H1 (cell line): ENCODE results near the gene MEIOB. TPM values are rescaled to one million over a fixed set of nuclear protein-coding genes. Genes with fewer than 3 reads are reported as not detected.

Experiments used
- CTCF ChIA-PET: fragments of 300-600 bp; sonication (Branson Sonifier 250); formaldehyde crosslinking; loops from one replicate; lab custom pipeline; 2021; ENCODE audit not compliant: partially characterized antibody; lab: Charles Lee
- POLR2A ChIA-PET: fragments of 300-600 bp; sonication (Branson Sonifier 250); formaldehyde crosslinking; loops from one replicate; lab custom pipeline; 2021; ENCODE audit warnings: inconsistent platforms; ENCODE audit not compliant: partially characterized antibody; lab: Charles Lee
- DNase-seq, 2 experiments: peaks; one replicate each; pipeline versions ENCODE4 v3.0.0 to v3.0.0-alpha.2; 2010 to 2022; ENCODE audit warnings: low spot score in 2 of 2, low read depth in 1 of 2, mixed read lengths in 1 of 2
- FAIRE-seq: peaks from 2 replicates; lab custom pipeline; 2011; peaks lifted over from hg19 to GRCh38; lab: Jason Lieb, UNC
- H2AFZ ChIP-seq: 2 replicates; pipeline ENCODE4 v1.8.1; 2012; ENCODE audit warnings: low read length, inconsistent platforms
- H2AK5ac ChIP-seq: 2 replicates; pipeline ENCODE4 v1.6.1; 2013; ENCODE audit warnings: low read depth, low read length
- H2BK120ac ChIP-seq: replicated peaks from 2 replicates; pipeline ENCODE3; 2013; ENCODE audit warnings: low read depth, low read length, inconsistent platforms
- H2BK12ac ChIP-seq: 2 replicates; pipeline ENCODE4 v1.6.1; 2013; ENCODE audit warnings: low read depth, low read length
- H2BK15ac ChIP-seq: 2 replicates; pipeline ENCODE4 v1.6.1; 2013; ENCODE audit warnings: low read length
- H2BK20ac ChIP-seq: 2 replicates; pipeline ENCODE4 v1.6.1; 2013; ENCODE audit warnings: low read length
- H2BK5ac ChIP-seq: 2 replicates; pipeline ENCODE4 v1.6.1; 2013; ENCODE audit warnings: low read depth, low read length
- H3K14ac ChIP-seq: 2 replicates; pipeline ENCODE4 v1.6.1; 2013; ENCODE audit warnings: inconsistent platforms; ENCODE audit not compliant: insufficient read length
- H3K18ac ChIP-seq: 2 replicates; pipeline ENCODE4 v1.6.1; 2013; ENCODE audit warnings: low read length; ENCODE audit errors: extremely low read depth
- H3K23ac ChIP-seq: 2 replicates; pipeline ENCODE4 v1.6.1; 2013; ENCODE audit warnings: inconsistent platforms; ENCODE audit not compliant: insufficient read length
- H3K23me2 ChIP-seq: 2 replicates; pipeline ENCODE4 v1.6.1; 2013; ENCODE audit warnings: low read depth, low read length
- H3K27ac ChIP-seq: 2 replicates; pipeline ENCODE4 v1.6.1; 2011; ENCODE audit warnings: low read depth, low read length, inconsistent platforms
- H3K27me3 ChIP-seq, 4 experiments: replicated peaks in 1 of 4; 1 replicate in 1 of 4; 2 replicates in 3 of 4; pipeline versions ENCODE4 v1.6.1 to v1.8.1; 2011 to 2013; ENCODE audit warnings: low read length in 3 of 4, mild to moderate bottlenecking in 3 of 4, inconsistent platforms in 2 of 4, mixed read lengths in 2 of 4, moderate library complexity in 1 of 4; ENCODE audit not compliant: control insufficient read depth in 3 of 4, insufficient read depth in 3 of 4; ENCODE audit errors: extremely low read depth in 1 of 4
- H3K36me3 ChIP-seq, 4 experiments: 2 replicates each; pipeline versions ENCODE4 v1.6.1 to v1.8.1; 2011 to 2013; ENCODE audit warnings: mild to moderate bottlenecking in 4 of 4, low read length in 3 of 4, moderate library complexity in 2 of 4, control low read depth in 1 of 4, inconsistent platforms in 1 of 4; ENCODE audit not compliant: insufficient read depth in 4 of 4, control insufficient read depth in 2 of 4
- H3K4ac ChIP-seq: replicated peaks from 2 replicates; pipeline ENCODE3; 2013; ENCODE audit warnings: low read length, low read depth, mixed read lengths, inconsistent platforms; ENCODE audit not compliant: insufficient read length
- H3K4me1 ChIP-seq, 4 experiments: replicated peaks in 1 of 4; 1 replicate in 1 of 4; 2 replicates in 3 of 4; pipeline versions ENCODE4 v1.6.1 to v1.8.1; 2011 to 2013; ENCODE audit warnings: low read length in 3 of 4, inconsistent platforms in 2 of 4, mixed read lengths in 1 of 4; ENCODE audit not compliant: insufficient read depth in 4 of 4, control insufficient read depth in 3 of 4
- H3K4me2 ChIP-seq, 2 experiments: 2 replicates each; pipeline versions ENCODE4 v1.6.1 to v1.8.1; 2011 to 2013; ENCODE audit warnings: low read depth in 2 of 2, low read length in 2 of 2, control low read depth in 1 of 2, inconsistent platforms in 1 of 2, mild to moderate bottlenecking in 1 of 2; ENCODE audit not compliant: insufficient read depth in 1 of 2
- H3K4me3 ChIP-seq, 4 experiments: fragments of 200-600, 300-600 bp in 1 of 4; sonication (generic), shearing (Covaris generic), sonication (Bioruptor Twin) in 1 of 4; 2 replicates each; pipeline versions ENCODE4 v1.5.1 to v1.8.1; 2011 to 2016; ENCODE audit warnings: low read length in 4 of 4, low read depth in 3 of 4, control low read depth in 2 of 4, inconsistent platforms in 2 of 4, mild to moderate bottlenecking in 2 of 4, mixed read lengths in 1 of 4, moderate library complexity in 1 of 4; ENCODE audit not compliant: insufficient read depth in 2 of 4; ENCODE audit errors: extremely low read depth in 1 of 4
- H3K56ac ChIP-seq: replicated peaks from 2 replicates; pipeline ENCODE3; 2013; ENCODE audit warnings: low read depth, mild to moderate bottlenecking, mixed read lengths, low read length, inconsistent platforms; ENCODE audit not compliant: insufficient read length
- H3K79me1 ChIP-seq: 2 replicates; pipeline ENCODE4 v1.6.1; 2013; ENCODE audit warnings: low read depth, low read length, control low read depth
- H3K79me2 ChIP-seq, 2 experiments: 2 replicates each; pipeline versions ENCODE4 v1.6.1 to v1.8.1; 2012 to 2013; ENCODE audit warnings: low read length in 2 of 2, mild to moderate bottlenecking in 2 of 2, inconsistent platforms in 1 of 2; ENCODE audit not compliant: insufficient read depth in 2 of 2, control insufficient read depth in 1 of 2
- H3K9ac ChIP-seq, 4 experiments: replicated peaks in 1 of 4; 1 replicate in 1 of 4; 2 replicates in 3 of 4; pipeline versions ENCODE4 v1.6.1 to v1.8.1; 2011 to 2013; ENCODE audit warnings: low read depth in 3 of 4, low read length in 3 of 4, control low read depth in 2 of 4, mild to moderate bottlenecking in 2 of 4, moderate library complexity in 2 of 4, inconsistent platforms in 1 of 4; ENCODE audit errors: extremely low read depth in 1 of 4
- H3K9me3 ChIP-seq, 2 experiments: 2 replicates each; pipeline versions ENCODE4 v1.6.1 to v1.8.1; 2012 to 2013; ENCODE audit warnings: mild to moderate bottlenecking in 2 of 2, moderate library complexity in 2 of 2, control low read depth in 1 of 2, inconsistent platforms in 1 of 2, low read depth in 1 of 2, low read length in 1 of 2, mixed read lengths in 1 of 2; ENCODE audit not compliant: insufficient read depth in 2 of 2
- H4K20me1 ChIP-seq, 2 experiments: replicated peaks in 1 of 2; 2 replicates each; pipeline versions ENCODE3 to v1.8.1; 2011 to 2013; ENCODE audit warnings: inconsistent platforms in 2 of 2, low read length in 2 of 2, mild to moderate bottlenecking in 1 of 2; ENCODE audit not compliant: insufficient read depth in 2 of 2, control insufficient read depth in 1 of 2
- H4K5ac ChIP-seq: 2 replicates; pipeline ENCODE4 v1.6.1; 2013; ENCODE audit warnings: low read length, low read depth, mixed read lengths, inconsistent platforms; ENCODE audit not compliant: insufficient read length
- H4K8ac ChIP-seq: 2 replicates; pipeline ENCODE4 v1.8.0; 2013; ENCODE audit warnings: mild to moderate bottlenecking, moderate library complexity, low read length, inconsistent platforms; ENCODE audit not compliant: insufficient read depth; ENCODE audit errors: extremely low read depth
- H4K91ac ChIP-seq: replicated peaks from 2 replicates; pipeline ENCODE3; 2013; ENCODE audit warnings: low read length, mixed read lengths, inconsistent platforms; ENCODE audit not compliant: insufficient read length
- ASH2L ChIP-seq: fragments of 200-600, 300-600 bp; sonication (generic); IDR thresholded peaks from one replicate; pipeline ENCODE4 v1.7.1; 2017; ENCODE audit warnings: low read length
- BRCA1 ChIP-seq: IDR thresholded peaks from 2 replicates; pipeline ENCODE4 v1.6.1; 2012; ENCODE audit warnings: low read depth, low read length, improper control_type of control experiment
- CBX8 ChIP-seq: fragments of 300-800, 300-1000 bp; sonication (generic); IDR thresholded peaks from 2 replicates; pipeline ENCODE4 v1.7.1; 2016; ENCODE audit warnings: low read depth, low read length, borderline replicate concordance
- GTF2F1 ChIP-seq: IDR thresholded peaks from 2 replicates; pipeline ENCODE4 v1.6.1; 2012; ENCODE audit warnings: low read depth, low read length, improper control_type of control experiment, borderline replicate concordance
- KDM1A ChIP-seq: fragments of 200-600, 300-600 bp; sonication (generic); IDR thresholded peaks from 2 replicates; pipeline ENCODE4 v1.7.1; 2016; ENCODE audit warnings: mild to moderate bottlenecking, low read length, borderline replicate concordance
- KDM4A ChIP-seq: IDR thresholded peaks from one replicate; pipeline ENCODE4 v1.7.1; 2012; ENCODE audit warnings: low read depth, mild to moderate bottlenecking, moderate library complexity, low read length, inconsistent platforms; ENCODE audit not compliant: severe bottlenecking
- KDM5A ChIP-seq: fragments of 200-600 bp; IDR thresholded peaks from 2 replicates; pipeline ENCODE4 v1.7.1; 2012; ENCODE audit warnings: mild to moderate bottlenecking, low read length, inconsistent platforms, mixed read lengths
- RAD21 ChIP-seq, 2 experiments: IDR thresholded peaks in 1 of 2; conservative IDR thresholded peaks in 1 of 2; 2 replicates each; pipeline ENCODE4 v1.6.1; 2011; ENCODE audit warnings: low read depth in 2 of 2, low read length in 2 of 2, improper control_type of control experiment in 1 of 2, inconsistent platforms in 1 of 2, mild to moderate bottlenecking in 1 of 2, moderate library complexity in 1 of 2
- SIN3A ChIP-seq, 2 experiments: IDR thresholded peaks in 1 of 2; conservative IDR thresholded peaks in 1 of 2; 2 replicates each; pipeline ENCODE4 v1.6.1; 2011 to 2012; ENCODE audit warnings: low read length in 2 of 2, improper control_type of control experiment in 1 of 2, low read depth in 1 of 2, mild to moderate bottlenecking in 1 of 2
- SP1 ChIP-seq: IDR thresholded peaks from 2 replicates; pipeline ENCODE4 v1.6.1; 2011; ENCODE audit warnings: low read depth, low read length
- SRF ChIP-seq: IDR thresholded peaks from 2 replicates; pipeline ENCODE4 v1.6.1; 2011; ENCODE audit warnings: mild to moderate bottlenecking, low read depth, low read length, moderate library complexity
- ZNF274 ChIP-seq: IDR thresholded peaks from 2 replicates; pipeline ENCODE4 v1.7.0; 2012; ENCODE audit warnings: low read length, borderline replicate concordance; ENCODE audit errors: extremely low read depth
- WGBS, 2 experiments: shearing (Covaris generic) in 1 of 2; methylation state at CpG; one replicate each; pipeline versions ENCODE4 v1.1.6 to v1.1.7; 2013 to 2015; ENCODE audit warnings: low lambda C conversion rate in 2 of 2, mixed read lengths in 2 of 2, inconsistent platforms in 1 of 2, low coverage in 1 of 2, missing lambda C conversion rate in 1 of 2; ENCODE audit not compliant: insufficient replicate concordance in 2 of 2, insufficient coverage in 1 of 2, insufficient read length in 1 of 2; ENCODE audit errors: extremely low coverage in 1 of 2, missing lambda C conversion rate in 1 of 2; 5-methylcytosine and 5-hydroxymethylcytosine counted together
- polyA plus RNA-seq, 7 experiments: library from polyadenylated mRNA; depleted of rRNA in 3 of 7; stranded (reverse) in 5 of 7; unstranded in 2 of 7; fragments of >200 nt in 5 of 7; fragments of 200-250 nt in 2 of 7; gene quantifications; 1 replicate in 5 of 7; 2 replicates in 1 of 7; 4 replicates in 1 of 7; pipeline versions ENCODE4 v1.2.1 to v1.2.3, GENCODE V29; 2011 to 2013; ENCODE audit warnings: missing spikeins in 2 of 7, mixed read lengths in 2 of 7
- total RNA-seq: library from RNA; stranded (reverse); fragmentation: NEBNext Ultra II Directional; extraction: Animal tissue kit (Norgen Biotek cat#: 25700); gene quantifications from 2 replicates; pipeline ENCODE4 v1.2.1, GENCODE V29; 2021

MEIOB gene
- total and polyA plus RNA-seq, 2 of the 8 experiments (the other 6 are each of a cell fraction or from before 2014, with no cell fraction given), result 0.63 to 1.1 TPM

DNA sequence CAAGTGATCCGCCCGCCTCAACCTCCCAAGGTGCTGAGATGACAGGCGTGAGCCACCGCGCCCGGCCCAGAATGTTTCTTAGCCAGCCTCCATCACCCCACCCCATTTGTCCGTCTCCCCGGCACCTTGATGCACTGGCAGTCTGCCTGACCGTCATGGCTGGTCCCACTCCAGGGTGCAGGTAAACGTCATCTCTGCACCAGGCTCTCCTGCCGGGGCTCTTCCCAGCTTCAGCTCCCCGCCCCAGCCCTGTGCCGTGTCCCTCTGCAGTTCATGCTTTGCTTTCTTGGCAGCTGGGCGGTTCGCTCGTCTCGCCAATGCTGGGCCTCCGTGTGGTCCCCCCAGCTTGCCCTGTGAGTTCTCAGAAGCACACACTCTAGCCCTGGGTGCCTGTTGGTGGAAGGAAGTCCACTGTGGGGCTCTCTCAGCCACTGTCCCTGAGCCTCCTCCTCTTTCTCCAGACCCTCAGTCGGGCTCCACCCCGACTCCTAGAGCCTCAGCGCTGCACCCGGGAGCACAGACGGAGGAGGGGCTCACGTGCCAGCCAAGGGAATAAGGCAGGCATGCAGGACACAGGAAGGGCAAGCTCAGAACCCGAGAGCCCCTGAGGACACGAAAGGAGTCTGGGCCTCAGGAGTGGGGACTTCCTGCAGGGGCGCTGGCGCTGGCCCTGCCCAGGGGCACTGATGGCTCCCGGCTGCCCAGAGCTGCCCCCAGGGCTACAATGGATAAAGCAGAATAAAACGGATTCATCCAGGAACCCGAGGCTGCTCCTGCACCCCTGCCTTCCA, 34.3 kb upstream of the MEIOB start:
- Histone ChIP-seq H3K4me1 (peaks cover 0 to 17% (median 3%) of the 10 kb centered on the region in 4 experiments; a peak in 3 of 7 replicates), H3K27ac (no peak overlapping the region), H3K4me2 (no peak overlapping the region), H3K79me2 (no peaks in the 10 kb centered on the region), H3K18ac (no peak overlapping the region), H3K9ac (no peak overlapping the region), H2AFZ (0 out of 2 replicates have a peak overlapping the region, but pooled peaks have one; percentile 53), H3K14ac (no peak overlapping the region), H3K27me3 (peaks cover 0 to 2% (median 0%) of the 10 kb centered on the region in 4 experiments; a peak in 2 of 7 replicates), H3K79me1 (no peaks in the 10 kb centered on the region), H3K23me2 (no peaks in the 10 kb centered on the region), H3K36me3 (no peaks in the 10 kb centered on the region), H4K8ac (peak overlapping the region; percentile 35; the same call in 1 of the 2 replicates), H3K23ac (no peak overlapping the region), H2BK5ac (no peak overlapping the region), H2BK120ac (no peak overlapping the region), H4K5ac (no peak overlapping the region), H2BK20ac (0 out of 2 replicates have a peak overlapping the region, but pooled peaks have one; percentile 7), H2BK15ac (no peak overlapping the region), H4K20me1 (no peaks in the 10 kb centered on the region), H2BK12ac (no peak overlapping the region), H2AK5ac (no peak overlapping the region), H3K4me3 (no peak overlapping the region), H4K91ac (no peak overlapping the region), H3K9me3 (no peaks in the 10 kb centered on the region), H3K4ac (no peak overlapping the region), H3K56ac (no peak overlapping the region)
- POLR2A ChIA-PET, result interaction anchor here (1.0 to 3.6 kb wide), 4 partner anchors 10 to 59 kb away, joined by 3 to 17 read pairs (median 5); partner anchors contain the start of genes HS3ST6 and RPS2
- CTCF ChIA-PET, result interaction anchor here (0.9 to 1.7 kb wide), 3 partner anchors 9 to 27 kb away, joined by 3 read pairs; no protein-coding TSS in a partner anchor
- DNase-seq, result no peak
- FAIRE-seq, result no peak
- 81% methylated on average over 31 of the region's 31 CpGs; no CpG with 5 or more reads in 1 of the 2 experiments for WGBS, 2 experiments
- no peak for TF ChIP-seq SRF
- TF ChIP-seq ZNF274, result no peak
- TF ChIP-seq GTF2F1, result no peak
- TF ChIP-seq KDM4A, result no peak
- TF ChIP-seq ASH2L, result no peak
- TF ChIP-seq SP1, result no peak
- no peak for TF ChIP-seq KDM1A
- TF ChIP-seq SIN3A (conservative IDR thresholded peaks at IDR 0.05 in 1 of 2, IDR thresholded peaks at IDR 0.05 in 1 of 2; ENCODE audit: low read depth in 1 of 2, low read length in 2 of 2), result no peak
- TF ChIP-seq BRCA1, result no peak
- TF ChIP-seq RAD21 (IDR thresholded peaks at IDR 0.05 in 1 of 2, conservative IDR thresholded peaks at IDR 0.05 in 1 of 2; ENCODE audit: low read depth in 2 of 2, low read length in 2 of 2), result no peak
- TF ChIP-seq CBX8, result no peak
- TF ChIP-seq KDM5A, result no peak
